GF-D8 (cell line): ENCODE measurements around the gene IKZF3.
"Not testable (repeated sequence)": the region's sequence is repeated elsewhere in the genome, so short reads cannot be mapped to it uniquely, and the experiment has no call there.

Source experiments
- DNase-seq: peaks from one replicate; lab custom pipeline; 2025; lab: John Stamatoyannopoulos, UW

IKZF3 gene

GRCh38 chr17:39716879-39717536, 147.1 kb downstream of the IKZF3 start:
- no peak for DNase-seq

GRCh38 chr17:39716073-39716818, 147.9 kb downstream of the IKZF3 start:
- DNase-seq = no peak

GRCh38 chr17:39715375-39716072, 148.6 kb downstream of the IKZF3 start:
- no peak for DNase-seq

- DNase-seq = no peak
These were observed 149.9 kb downstream of the IKZF3 start for GRCh38 chr17:39714234-39714633.

- DNase-seq = no peak
These were observed 152.3 kb downstream of the IKZF3 start for GRCh38 chr17:39711851-39712250.

GRCh38 chr17:39711071-39711470, 153.0 kb downstream of the IKZF3 start:
- not testable (repeated sequence) for DNase-seq

- no peak for DNase-seq
These were observed 153.8 kb downstream of the IKZF3 start for GRCh38 chr17:39709998-39710964.

- no peak for DNase-seq
These were observed 154.7 kb downstream of the IKZF3 start for GRCh38 chr17:39709319-39709997.
